Measurements from ENCODE around the gene EPG5.

- TF ChIP-seq CTCF (IDR thresholded peaks at IDR 0.05) (no peak), POLR2A (IDR thresholded peaks at IDR 0.05) (no peak)
Observed at GRCh38 chr18:46009125-46009840, 42.2 kb upstream of the EPG5 start.
